HG02798 (cell line): Measurements from ENCODE around the gene RND3.

ENCODE experiments used
- ATAC-seq: cut with Tn5 transposase; IDR thresholded peaks from one replicate; pipeline ENCODE4 v1.9.1; 2021; ENCODE audit warnings: mild to moderate bottlenecking; ENCODE audit not compliant: unreplicated experiment, poor library complexity

RND3 gene, protein sequence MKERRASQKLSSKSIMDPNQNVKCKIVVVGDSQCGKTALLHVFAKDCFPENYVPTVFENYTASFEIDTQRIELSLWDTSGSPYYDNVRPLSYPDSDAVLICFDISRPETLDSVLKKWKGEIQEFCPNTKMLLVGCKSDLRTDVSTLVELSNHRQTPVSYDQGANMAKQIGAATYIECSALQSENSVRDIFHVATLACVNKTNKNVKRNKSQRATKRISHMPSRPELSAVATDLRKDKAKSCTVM

DNA sequence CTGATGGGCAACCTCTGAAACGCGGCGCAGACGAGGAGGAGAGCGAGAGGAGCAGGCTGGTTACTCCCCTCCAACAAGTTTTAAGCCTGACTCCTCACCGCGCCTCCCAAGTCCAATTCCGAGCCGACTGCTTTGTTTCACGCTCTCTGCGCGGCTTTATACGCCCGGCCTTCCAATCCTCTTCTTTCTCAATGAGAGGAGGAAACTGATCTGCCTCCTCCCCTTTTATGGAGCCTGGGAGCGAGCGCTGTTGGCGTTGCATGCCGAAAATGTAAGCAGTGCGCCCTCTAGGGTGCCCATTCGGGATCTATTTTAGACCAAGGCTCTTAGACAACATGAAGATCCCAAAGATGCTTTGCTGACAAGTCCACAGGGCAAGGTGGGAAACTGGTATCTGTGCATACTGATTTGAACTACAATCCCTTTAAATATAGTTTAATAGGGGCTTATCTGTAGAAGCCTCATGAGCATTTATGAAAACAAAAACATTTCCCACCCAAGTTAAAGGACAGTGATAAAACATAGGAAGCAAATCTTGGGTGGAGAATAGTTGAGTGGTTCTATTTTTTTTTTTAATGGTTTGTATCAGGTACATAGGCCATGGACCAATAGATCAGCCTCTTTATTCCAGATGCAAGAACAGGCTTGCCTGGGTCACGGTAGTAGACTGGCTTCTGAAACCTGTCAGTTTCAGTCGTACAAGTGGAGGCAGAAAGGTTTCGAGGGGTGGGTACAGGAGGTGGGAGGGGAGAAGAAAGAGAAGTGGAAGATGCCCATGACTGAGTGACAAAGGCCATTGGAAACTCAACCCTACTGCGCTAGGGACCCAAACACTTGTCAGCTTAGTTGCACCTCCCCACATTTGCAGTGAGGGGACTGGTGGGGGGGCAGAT, at the start of gene RND3:
Gene RND3, minus strand, starts transcription at position 131 of the 893 bp plus-strand sequence. CDS start 250 bp downstream, outside the sequence.
- peak; percentile 55 for ATAC-seq

- no peak for ATAC-seq
Observed at GRCh38 chr2:150535176-150535575, 47.7 kb upstream of the RND3 start.

- no peak for ATAC-seq
Observed at GRCh38 chr2:150532879-150533278, 45.4 kb upstream of the RND3 start.

DNA sequence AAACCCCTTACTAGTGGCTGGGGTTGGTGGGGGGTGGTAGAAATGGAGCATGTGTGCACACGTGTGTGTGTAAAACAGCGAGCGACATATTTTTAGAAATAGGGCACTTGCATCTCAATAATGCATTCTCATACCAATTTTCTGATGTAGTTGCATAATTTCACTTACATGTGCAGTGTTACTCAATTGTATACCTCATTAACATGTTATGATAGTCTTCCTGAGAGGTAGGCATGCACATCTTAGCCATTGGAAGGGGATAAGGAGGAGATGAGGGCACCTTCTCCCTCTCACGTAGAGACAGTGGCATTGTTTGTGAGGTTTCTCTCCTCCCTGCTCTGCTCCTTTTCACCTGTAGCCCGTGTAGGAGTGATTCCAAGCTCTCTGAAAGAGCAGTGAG, 44.6 kb upstream of the RND3 start:
- ATAC-seq = no peak

GRCh38 chr2:150531591-150531990, 44.1 kb upstream of the RND3 start:
- no peak for ATAC-seq

DNA sequence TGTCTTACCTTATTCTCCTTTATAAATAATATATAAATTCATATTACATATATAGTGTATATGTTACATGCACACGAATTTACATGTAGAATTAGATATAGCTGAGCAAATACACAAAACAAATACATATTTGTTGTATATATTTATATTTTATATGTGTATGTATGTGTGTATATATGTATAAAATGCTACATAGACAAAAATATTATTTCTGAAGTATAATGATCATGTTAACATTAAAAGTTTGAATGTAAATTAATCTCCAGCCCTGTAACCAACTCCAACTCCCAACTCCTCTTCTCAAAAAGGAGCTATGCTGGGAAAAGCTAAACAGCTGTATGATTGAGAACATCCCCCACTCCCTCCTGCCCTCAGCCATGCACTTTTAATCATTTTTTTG, 42.7 kb upstream of the RND3 start:
- no peak for ATAC-seq

DNA sequence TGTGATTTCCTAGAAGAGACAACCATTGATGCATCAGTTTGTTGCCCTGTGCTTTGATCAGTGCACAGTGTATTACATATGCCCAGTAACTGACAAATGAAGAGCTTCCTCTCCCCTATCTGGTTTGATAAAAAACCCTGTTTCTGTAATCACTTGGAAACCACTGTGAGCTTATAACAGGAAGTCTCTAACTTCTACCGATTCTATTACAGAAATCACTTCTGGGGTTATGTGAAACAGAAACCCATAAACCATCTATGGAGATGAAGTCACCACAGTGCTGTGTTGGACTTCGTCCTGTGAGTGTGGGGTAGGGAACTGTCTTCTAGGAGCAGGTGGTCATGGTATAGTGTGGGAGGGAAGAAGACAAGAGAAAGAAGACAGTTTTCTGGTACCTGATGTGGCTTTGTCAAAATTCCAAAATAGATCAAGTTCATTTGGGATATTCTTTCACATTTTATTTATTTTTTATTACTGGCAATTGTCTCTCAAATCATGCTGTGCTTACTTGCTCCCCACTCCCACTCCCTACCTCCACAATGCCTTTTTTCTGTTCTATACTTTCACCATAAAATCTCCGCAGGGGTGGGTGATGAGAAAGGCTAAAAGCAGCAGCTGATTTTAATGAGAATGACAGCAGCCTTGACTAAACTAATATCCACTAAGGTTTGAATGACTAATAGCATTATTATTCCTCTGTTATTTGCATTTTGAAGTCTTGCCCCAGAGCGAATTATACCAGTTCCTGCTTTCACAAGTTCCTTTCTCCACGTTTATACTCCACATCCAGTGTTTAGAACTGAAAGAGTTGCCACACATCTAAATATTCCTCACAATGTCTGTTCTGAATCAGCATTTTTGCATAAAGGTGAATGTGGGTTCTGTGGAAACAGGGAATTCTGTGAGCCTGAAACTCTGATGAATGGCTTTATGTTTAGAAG, 41.7 kb upstream of the RND3 start:
- peak; percentile 97 for ATAC-seq

- no peak for ATAC-seq
Observed at GRCh38 chr2:150526827-150527226, 39.4 kb upstream of the RND3 start.

DNA sequence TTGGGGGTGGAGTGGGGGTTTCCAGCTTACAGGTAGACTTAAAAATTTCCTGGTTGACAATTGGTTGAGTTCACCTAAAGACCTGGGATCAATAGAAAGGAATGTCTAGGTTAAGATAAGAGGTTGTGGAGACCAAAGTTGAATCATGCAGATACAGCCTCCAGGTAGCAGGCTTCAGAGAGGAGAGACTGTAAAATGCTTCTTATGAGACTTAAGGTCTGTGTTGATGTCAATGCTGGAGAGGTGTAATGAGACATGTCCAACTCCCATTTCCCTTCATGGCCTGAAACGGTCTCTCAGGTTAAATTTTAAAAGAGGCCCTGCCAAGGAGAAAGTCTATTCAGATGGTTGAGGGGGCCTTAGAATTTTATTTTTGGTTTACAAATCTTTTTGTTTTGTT, 38.5 kb upstream of the RND3 start:
- no peak for ATAC-seq

DNA sequence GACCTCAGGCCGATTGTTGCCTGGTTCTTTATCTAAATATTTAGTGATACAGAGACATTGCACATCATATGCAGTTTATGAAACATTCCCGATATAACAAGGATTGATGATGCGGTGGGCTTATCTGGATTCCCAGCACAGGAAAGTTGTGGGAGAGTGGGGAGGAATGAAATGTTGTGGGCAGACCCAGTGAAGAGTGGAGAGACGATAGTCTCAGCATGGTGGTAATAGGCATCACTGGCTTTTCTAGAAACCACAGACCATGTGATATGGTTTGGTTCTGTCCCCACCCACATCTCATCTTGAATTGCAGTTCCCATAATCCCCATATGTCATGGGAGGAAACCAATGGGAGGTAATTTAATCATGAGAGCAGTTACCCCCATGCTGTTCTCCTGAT, 34.8 kb upstream of the RND3 start:
- no peak for ATAC-seq

DNA sequence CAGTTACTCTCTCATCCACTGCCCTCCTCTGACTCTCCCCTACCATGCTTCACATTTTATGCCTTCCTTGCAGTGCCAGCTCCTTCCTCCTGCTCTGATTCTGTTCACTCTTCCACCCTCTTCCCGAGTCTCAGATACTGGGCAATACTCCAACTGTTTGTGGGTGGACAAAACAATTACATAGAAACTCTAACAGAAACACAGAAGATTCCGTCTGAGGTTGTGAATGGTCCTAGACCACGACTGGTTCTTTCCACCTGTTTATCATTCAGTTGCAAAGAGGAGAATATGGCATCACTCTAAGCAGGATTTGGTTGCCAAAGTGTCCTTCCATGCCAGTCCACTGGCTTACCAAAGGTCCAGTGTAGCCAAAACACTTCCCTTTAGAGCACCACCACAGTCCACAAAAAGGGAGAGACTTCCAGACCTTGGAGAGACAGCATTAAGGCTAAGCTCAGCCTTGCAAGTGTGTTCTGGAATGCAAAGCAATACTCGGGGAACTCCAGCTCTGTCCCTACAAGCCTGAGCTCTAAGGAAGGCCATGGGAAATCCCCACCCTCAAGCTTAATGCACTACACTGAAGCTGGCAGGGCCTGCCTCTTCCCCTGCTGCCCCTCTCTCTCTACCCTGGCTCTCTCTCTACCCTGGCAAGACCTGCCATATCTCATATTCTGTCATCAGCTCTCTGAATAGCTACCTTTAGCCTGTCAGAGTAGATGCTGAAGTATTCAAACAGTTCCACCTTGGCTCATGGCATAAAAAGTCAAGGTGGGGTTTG, 33.6 kb upstream of the RND3 start:
- peak; percentile 82 for ATAC-seq

DNA sequence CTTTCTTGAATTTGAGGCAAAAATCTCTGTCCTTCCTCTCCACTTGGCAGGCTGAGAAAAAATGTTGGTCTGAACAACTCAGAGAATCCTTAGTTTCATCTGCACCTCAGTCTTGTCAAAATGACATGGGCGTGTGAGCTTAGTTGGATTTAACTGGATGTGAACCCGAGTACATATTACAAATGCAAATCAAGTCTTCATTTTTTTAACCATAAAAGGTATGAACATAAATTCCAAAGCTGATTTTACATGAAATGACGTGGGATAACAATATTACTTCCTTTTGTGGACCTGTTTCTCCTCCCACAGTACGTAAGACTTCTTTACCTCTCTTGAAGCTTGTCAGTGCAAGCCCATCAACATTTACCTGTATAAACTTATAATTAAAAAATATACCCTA, 32.6 kb upstream of the RND3 start:
- ATAC-seq = no peak

- ATAC-seq = no peak
Observed at GRCh38 chr2:150517951-150518680, 30.6 kb upstream of the RND3 start.

GRCh38 chr2:150513647-150514046, 26.2 kb upstream of the RND3 start:
- no peak for ATAC-seq

DNA sequence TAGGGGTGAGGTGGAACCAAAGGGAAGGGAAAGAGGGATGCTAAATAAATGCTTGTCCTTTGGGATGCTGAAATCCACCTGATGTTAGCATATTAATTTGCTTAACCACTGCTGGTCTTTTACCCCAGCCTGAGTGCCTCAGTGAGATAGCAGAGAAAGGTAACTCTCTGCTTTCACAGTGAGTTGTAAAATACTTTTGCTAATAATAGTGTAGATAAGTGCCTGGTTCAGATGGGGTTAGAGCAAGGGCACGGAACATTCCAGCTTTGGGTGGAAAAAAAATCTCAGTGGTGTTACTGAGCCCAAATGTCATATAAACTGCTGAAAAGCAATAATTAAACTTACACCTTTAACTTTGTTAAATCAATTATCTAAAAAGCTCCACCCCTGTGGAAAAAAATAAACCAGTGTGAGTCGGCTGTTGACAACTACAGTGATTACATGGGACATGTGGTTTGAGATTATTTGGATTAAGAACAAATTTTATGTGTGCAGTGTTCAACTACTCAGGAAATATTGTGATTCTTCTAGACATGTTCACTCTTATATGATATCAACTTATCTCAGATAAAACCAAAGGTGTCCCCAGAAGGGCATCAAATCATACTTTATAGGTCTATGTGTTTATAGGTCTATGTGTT, 21.1 kb upstream of the RND3 start:
- no peak for ATAC-seq

GRCh38 chr2:150507071-150507470, 19.6 kb upstream of the RND3 start:
- ATAC-seq = no peak

DNA sequence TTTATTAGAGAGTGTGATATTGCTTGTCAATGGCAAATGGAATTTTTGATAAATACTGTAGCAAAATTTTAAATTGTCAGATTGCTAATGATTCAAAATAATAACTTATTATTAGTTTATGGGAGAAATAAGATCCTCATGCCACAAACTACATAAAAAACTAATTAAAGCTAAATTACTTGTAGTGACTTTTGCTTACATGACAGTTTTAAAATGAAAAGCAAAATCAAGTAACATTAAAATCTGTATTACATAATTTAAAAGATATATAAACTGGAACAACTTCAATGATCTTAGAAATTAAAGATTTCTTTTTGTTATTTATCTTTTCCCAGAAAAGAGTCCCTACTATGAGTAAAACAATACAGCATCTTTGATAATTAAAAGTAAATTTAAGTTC, 17.7 kb upstream of the RND3 start:
- ATAC-seq = no peak

DNA sequence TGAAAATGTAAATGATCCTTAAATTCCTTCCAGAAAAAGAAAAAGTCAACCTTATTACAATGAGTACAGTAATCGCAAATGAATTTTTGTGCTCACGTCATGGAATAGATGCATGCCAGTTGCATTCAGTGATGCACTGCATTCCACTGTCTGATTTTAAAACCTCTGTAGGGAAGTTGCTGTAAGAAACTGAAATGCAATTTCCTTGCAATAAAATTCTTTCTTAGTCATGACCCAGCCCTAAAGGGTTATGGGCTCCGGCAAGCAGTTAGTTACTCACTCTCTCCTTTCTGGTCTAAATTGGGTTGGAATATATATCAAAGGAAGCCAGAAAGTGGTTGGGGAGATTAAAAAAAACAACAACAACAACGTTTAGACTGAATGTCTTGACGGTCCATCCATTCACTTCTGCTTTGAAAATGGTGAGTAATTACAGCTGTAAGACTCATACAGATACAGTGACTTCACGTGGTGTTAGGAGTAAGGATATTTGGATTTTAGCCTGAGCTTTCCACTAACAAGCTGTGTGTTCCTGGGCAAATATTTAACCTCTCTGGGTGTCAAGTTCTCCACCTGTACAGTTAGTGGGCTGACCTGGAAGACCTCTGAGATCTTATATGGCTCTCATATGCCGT, 8.6 kb upstream of the RND3 start:
- no peak for ATAC-seq
